Measurements from ENCODE around the gene SLC5A6. TPM values are rescaled to one million over a fixed set of nuclear protein-coding genes. Genes with fewer than 3 reads are reported as not detected.
"Not testable (repeated sequence)": the region's sequence is repeated elsewhere in the genome, so short reads cannot be mapped to it uniquely, and the experiment has no call there.

The SLC5A6 gene
- total RNA-seq, 1 experiment from 2014 or later: 26.2 TPM

DNA sequence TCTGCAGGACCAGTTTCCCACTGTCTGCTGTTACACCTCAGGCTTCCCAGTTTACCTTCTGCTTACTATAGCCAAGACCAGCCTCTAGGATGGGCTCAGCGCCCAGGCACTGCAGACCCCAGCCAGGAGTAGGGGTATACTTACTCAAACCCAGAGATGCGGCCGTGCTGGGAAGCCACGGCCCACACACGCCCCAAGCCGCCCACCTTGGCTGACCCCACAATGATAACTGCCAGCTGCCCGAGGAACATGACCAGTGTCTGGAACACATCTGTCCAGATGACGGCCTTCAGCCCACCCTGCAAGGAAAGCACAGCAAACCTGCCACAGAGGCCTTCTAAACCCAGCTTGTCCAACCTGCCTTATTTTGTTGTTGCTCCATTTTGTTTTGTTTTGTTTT, 6.9 kb downstream of the SLC5A6 start:
- DNase-seq (ENCODE audit: low spot score): no peak

DNA sequence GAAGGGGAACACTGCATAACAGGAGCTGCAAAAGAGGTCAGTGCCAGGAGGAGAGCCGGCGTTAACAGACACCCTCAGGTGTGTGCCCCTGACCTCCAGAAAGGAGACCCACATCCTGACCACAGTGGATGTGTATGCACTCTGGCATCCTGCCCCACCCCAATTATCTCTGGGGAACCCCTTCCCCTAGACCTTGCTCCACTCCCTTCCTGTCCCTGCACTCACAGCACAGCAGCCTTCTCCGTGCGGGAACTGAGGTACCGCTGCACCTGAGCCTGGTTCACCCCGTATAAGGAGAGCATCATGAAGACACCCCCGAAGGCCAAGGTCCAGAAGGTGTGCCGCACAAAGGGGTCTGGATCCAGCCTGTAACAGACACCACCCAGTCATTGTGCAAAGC, 7.5 kb downstream of the SLC5A6 start:
- DNase-seq (ENCODE audit: low spot score): no peak

GRCh38 chr2:27203741-27204140, 8.3 kb downstream of the SLC5A6 start:
- no peak for DNase-seq (ENCODE audit: low spot score)

GRCh38 chr2:27202854-27203253, 9.2 kb downstream of the SLC5A6 start:
- DNase-seq (ENCODE audit: low spot score): no peak

- DNase-seq (ENCODE audit: low spot score): no peak
These were observed 10.4 kb downstream of the SLC5A6 start for GRCh38 chr2:27201675-27202074.

DNA sequence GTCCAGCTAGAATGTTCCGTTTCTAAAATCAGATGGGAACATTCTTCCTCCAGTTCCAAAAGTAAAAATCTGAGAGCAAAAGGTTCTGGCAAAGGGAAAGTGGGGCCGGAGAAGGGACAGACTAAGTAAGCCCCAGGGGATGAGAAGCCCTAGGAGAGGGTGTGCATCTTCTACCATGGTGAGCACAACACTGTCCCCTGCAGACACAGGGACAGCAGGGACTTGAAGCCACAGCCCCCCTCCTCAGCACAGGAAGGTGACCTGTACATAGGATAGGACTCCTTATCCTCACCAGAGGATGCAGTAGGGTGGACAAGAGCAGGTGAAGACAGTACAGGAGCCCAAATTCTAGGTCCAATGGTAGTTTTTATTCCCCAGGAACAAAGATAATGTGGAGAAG, 12.8 kb downstream of the SLC5A6 start:
- DNase-seq (ENCODE audit: low spot score): no peak

DNA sequence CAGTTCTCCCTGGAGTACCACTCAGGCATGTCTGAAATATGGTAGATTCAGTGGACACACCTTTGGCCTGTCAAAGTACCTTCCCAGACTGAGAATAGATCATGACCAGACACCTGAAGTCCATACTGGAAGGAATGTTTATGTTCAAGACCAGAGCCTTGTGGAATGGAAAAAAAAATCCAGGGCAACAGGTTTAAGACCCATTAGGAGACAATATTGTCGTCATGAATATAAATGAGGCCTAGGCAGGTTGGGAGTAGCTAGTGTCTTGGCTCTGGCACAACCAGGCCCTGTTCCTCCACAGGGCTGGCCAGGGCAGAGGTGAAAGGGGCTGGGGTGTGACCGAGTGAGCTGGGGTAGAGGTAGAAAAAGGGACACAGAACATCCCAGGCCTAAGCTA, 13.4 kb downstream of the SLC5A6 start:
- no peak for DNase-seq (ENCODE audit: low spot score)

- DNase-seq (ENCODE audit: low spot score): not testable (repeated sequence)
These were observed 14.0 kb downstream of the SLC5A6 start for GRCh38 chr2:27198068-27198467.

GRCh38 chr2:27195799-27196198, 16.3 kb downstream of the SLC5A6 start:
- not testable (repeated sequence) for DNase-seq (ENCODE audit: low spot score)

DNA sequence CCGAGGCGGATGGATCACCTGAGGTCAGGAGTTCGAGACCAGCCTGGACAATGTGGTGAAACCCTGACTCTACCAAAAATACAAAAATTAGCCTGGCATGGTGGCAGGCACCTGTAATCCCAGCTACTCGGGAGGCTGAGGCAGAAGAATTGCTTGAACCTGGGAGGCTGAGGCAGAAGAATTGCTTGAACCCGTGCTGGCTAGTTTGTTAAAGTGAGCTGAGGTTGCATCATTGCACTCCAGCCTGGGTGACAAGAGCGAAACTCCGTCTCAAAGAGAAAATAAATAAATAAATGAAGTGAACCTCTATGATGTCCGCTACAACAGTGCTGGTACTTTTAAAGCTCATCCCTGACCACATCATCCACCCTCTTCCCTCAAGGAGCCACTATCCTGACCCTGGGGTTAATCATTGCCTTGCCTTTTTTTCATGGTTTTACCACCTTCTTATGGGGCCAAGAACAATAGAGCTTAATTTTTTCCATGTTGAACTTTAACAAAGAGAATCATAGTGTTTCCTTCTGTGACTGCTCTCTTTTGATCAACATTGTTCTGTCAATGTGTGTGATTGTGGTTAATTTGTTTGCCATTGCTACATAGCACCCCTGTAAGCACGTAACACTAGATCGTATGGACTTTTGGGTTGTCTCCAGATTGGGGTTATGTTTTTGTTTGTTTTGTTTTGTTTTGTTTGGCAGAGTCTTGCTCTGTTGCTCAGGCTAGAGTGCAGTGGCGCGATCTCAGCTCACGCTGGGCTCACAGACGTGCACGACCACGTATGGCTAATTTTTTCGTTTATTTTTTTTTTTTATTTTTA, 17.3 kb downstream of the SLC5A6 start:
- peak; percentile 45 for DNase-seq (ENCODE audit: low spot score)

- DNase-seq (ENCODE audit: low spot score): peak; percentile 20
These were observed 20.8 kb downstream of the SLC5A6 start for GRCh38 chr2:27191070-27191829.

DNA sequence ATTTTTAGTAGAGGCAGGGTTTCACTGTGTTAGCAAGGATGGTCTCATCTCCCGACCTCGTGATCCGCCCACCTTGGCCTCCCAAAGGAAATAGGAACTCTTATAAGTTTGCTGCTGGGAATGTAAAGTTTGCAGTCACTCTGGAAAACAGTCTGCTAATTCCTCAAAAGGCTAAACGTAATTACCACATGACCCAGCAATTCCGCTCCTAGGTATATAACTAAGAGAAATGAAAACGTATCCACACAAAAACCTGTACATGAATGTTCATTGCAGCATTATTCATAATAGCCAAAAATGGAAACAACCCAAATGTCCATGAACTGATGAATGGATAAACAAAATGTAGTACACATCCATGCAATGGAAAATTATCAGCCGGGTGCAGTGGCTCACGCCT, 22.1 kb downstream of the SLC5A6 start:
- no peak for DNase-seq (ENCODE audit: low spot score)

DNA sequence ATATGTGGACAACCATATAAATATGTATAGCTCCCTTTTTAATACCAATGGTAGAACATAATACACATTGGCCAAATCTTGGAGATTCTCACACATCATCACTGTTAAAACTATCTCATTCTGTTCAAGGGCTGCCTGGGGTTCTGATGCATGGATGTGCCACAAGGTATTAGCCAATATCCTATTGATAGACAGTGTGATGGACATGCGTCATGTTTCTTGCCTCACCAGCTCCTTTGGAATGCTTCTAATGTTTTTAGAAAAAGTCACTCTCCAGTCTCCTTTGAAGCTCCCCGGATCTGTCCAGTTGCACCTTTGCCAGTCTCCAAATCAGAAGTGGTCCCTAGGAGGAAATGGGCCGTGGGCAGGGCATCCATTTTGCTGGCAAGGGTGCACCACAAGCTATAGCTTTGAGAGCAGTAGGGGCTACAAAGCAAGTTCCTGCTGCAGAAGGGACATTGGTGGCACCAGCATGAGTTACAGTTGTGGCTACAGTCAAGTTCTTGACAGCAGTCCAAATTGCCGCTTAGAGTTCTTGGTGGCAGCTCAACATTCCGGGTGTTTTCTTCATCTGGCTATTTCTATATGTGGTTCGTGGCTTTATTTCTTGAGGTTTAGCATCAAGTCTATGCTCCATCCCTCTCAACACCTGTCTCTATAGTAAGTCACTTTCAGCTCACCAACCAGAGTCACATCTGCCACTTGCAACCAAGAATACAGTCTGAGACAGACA, 25.3 kb downstream of the SLC5A6 start:
- no peak for DNase-seq (ENCODE audit: low spot score)

DNA sequence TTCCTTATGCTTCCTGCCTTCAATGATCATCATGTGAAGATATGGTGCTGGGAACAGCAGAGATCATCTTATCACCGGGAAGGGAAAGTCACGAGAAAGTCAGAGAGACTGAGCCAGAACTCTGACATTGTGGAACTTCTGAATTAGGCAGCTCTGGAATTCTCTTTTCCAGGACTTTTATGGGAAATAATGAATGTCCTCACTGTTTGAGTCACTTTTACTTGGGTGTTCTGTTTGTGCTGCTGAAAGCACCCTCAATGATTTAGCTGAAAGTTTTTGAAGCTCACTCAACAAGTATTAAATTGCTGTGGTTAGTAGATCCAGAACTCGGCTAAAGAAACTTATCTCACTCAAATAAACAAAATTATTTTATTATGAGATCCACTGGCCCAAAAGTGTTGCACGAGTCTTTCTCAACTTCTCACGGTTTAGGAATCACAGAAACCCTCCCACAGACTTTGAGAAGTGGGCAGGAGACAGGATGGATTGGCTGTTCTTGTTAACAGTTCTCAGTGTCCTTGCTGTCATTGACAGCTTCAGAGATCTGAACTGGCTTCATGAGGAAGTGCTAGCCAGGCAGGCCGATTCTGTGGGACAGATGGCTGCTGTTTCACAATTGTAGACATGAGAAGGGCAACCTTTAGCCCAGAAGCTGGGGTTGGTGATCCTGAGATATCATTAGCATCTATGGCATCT, 26.6 kb downstream of the SLC5A6 start:
- DNase-seq (ENCODE audit: low spot score): peak; percentile 70

DNA sequence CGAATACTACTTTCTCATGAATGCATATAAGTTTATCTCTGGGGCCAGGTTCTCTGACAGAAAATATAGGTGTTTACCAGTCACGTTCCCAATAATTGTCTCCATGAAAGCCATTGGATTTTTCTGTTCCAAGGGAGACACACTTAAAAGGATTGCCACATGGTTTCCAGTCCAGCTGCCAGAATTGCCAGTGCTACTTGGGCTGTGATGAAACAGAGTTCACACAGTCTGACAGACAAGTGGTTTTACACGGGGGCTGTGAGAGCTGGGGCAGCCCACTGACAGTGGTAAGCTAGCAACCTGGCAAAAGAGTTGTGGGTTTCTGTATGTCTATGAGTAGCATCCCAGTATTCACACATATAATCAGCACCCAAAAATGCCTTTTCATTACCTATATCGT, 28.0 kb downstream of the SLC5A6 start:
- DNase-seq (ENCODE audit: low spot score): no peak

DNA sequence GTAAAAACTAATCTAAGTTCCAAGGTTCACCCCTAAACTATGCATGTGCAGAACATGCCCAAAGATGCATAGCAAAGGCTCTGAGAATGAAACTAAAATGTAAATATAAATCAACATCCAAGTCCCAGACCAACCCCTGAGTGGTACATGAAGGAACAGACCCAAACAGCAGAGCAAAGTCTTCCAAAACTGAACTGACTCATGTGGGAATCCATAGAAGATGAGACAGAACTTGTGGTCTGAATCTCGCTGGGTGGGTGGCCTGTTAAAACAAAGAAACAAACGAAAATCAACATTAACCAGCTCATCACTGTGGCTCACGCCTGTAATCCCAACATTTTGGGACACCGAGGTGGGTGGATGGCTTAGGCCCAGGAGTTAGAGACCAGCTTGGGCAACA, 29.7 kb downstream of the SLC5A6 start:
- no peak for DNase-seq (ENCODE audit: low spot score)

- no peak for DNase-seq (ENCODE audit: low spot score)
These were observed 32.6 kb downstream of the SLC5A6 start for GRCh38 chr2:27179344-27180000.

DNA sequence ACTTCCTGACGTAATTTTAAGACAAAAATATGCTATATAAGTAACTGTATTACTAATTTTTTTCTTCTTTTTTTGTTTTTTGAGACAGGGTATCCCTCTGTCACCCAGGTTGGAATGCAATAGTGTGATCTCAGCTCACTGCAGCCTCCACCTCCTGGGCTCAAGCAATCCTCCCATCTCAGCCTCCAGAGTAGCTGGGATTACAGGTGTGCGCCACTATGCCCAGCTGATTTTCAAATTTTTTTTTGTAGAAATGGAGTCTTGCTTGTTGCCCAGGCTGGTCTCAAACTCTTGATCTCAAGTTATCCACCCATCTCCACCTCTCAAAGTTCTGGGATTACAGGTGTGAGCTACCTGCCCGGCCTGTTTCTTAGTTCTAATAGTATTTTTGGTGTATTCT, 33.6 kb downstream of the SLC5A6 start:
- DNase-seq (ENCODE audit: low spot score): no peak

DNA sequence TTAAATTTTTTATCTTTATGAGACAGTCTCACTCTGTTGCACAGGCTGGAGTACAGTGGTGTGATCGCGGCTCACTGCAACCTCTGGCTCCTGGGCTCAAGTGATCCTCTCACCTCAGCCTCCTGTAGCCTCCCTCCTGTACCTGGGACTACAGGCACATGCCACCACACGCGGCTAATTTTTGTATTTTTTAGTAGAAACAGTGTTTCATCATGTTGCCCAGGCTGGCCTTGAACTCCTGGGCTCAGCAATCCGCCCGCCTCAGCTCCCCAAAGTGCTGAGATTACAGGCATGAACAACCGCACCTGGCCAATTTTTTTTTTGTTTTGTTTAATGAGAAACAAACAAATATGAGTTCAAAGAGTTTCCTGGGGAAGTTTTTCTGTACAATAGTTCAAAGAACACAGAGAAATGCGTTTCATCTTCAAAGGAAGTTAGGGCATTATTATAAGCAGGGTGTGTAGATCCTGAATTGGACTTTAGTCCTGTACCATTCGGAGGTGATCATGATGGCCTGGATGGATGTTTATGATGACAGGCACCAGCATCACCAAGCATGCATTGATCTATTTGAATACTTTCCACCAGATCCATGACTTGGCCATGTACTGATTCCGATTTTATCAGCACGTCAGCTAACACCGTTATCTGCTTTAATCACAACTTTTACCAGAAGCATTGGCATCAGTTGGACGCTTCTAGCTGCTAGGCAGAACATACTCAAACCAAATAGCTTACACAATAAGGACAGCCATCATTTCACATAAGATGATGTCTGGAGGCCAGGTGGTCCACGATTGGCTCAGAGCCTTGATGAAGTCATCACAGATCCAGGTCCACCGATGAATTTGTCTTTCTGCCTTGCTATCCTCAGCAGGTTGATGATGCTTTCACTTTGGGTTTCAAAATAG, 34.4 kb downstream of the SLC5A6 start:
- DNase-seq (ENCODE audit: low spot score): no peak

- DNase-seq (ENCODE audit: low spot score): not testable (repeated sequence)
These were observed 36.3 kb downstream of the SLC5A6 start for GRCh38 chr2:27175781-27176180.

Measured in H4 (cell line).